Upper lobe of right lung (tissue), 1 donor: ENCODE data around the gene PDGFA. TPM values are rescaled to one million over a fixed set of nuclear protein-coding genes. Genes with fewer than 3 reads are reported as not detected.

Source experiments
- ATAC-seq: fragments of 200-7000 bp; cut with Tn5 transposase; one replicate; pipeline ENCODE4 v1.9.1; 2020; ENCODE audit warnings: mild to moderate bottlenecking, moderate library complexity
- DNase-seq: peaks from one replicate; pipeline ENCODE4 v3.0.0-alpha.2; 2020
- H3K27ac ChIP-seq: fragments of 200-600 bp; one replicate; pipeline ENCODE4 v1.8.0; 2022
- H3K27me3 ChIP-seq: fragments of 200-600 bp; one replicate; pipeline ENCODE4 v1.8.0; 2022; ENCODE audit warnings: mild to moderate bottlenecking
- H3K36me3 ChIP-seq: fragments of 200-600 bp; one replicate; pipeline ENCODE4 v1.8.0; 2022
- H3K4me1 ChIP-seq: fragments of 200-600 bp; one replicate; pipeline ENCODE4 v1.8.0; 2022
- H3K4me3 ChIP-seq: fragments of 200-600 bp; one replicate; pipeline ENCODE4 v1.8.0; 2022; ENCODE audit warnings: mild to moderate bottlenecking
- H3K9me3 ChIP-seq: fragments of 200-600 bp; one replicate; pipeline ENCODE4 v1.8.0; 2022
- intact Hi-C: fragments of 100-400 bp; cut with DNase I; formaldehyde crosslinking; loops from one replicate; pipeline ENCODE4 v1.11.0; 2022
- total RNA-seq: library from RNA; stranded (reverse); fragmentation: NEBNext Ultra II Directional; extraction: Animal tissue kit (Norgen Biotek cat#: 25700); gene quantifications from one replicate; pipeline ENCODE4 v1.2.1, GENCODE V29; 2021
- TF ChIP-seq, protein P1 (sequence below): fragments of 200-600 bp; IDR thresholded peaks from one replicate; pipeline ENCODE4 v1.8.0; 2022; ENCODE audit warnings: antibody characterized with exemption
- donor health status: DM: no; HTN: yes; CAD: no; lungs with severe emphysema.

PDGFA gene
- total RNA-seq, 1 donor from 2014 or later = 57.1 TPM

DNA sequence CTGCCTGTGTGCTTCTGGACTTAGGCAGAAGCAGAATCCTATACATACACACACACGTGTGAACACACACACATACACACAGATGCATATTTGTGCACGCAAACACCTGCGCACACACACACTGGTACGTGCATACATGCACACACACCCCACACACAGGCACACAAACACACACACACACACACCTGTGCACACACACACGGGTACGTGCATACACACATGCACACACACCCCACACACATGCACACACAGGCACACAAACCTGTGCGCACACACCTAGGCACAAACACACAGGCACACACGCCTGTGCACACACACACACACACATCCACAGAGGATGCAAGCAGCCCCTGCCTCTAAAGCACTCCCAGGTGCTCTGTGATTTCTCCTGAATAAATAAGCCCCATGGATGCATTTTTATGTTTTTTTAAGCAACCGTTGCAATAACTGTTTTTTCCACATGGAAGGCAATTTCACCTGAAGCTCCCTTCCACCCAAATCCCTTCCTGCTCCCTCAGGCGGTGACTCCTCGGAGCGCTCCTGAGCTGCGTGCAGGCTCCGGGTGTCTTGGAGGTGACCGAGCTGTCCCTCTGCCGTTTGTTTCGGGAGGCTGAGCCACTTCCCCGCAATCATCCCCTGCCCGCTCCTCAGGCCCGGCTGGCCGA, 41.5 kb upstream of the PDGFA start:
- ATAC-seq (no peak), DNase-seq (no peak)
- Histone ChIP-seq H3K36me3 (no peaks in the 10 kb centered on the region), H3K9me3 (no peaks in the 10 kb centered on the region), H3K4me1 (no peaks in the 10 kb centered on the region), H3K27ac (no peak overlapping the region), H3K27me3 (no peaks in the 10 kb centered on the region), H3K4me3 (no peak overlapping the region)
- TF ChIP-seq, protein P1, sequence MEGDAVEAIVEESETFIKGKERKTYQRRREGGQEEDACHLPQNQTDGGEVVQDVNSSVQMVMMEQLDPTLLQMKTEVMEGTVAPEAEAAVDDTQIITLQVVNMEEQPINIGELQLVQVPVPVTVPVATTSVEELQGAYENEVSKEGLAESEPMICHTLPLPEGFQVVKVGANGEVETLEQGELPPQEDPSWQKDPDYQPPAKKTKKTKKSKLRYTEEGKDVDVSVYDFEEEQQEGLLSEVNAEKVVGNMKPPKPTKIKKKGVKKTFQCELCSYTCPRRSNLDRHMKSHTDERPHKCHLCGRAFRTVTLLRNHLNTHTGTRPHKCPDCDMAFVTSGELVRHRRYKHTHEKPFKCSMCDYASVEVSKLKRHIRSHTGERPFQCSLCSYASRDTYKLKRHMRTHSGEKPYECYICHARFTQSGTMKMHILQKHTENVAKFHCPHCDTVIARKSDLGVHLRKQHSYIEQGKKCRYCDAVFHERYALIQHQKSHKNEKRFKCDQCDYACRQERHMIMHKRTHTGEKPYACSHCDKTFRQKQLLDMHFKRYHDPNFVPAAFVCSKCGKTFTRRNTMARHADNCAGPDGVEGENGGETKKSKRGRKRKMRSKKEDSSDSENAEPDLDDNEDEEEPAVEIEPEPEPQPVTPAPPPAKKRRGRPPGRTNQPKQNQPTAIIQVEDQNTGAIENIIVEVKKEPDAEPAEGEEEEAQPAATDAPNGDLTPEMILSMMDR = no peak
- intact Hi-C loops = no loop called here

DNA sequence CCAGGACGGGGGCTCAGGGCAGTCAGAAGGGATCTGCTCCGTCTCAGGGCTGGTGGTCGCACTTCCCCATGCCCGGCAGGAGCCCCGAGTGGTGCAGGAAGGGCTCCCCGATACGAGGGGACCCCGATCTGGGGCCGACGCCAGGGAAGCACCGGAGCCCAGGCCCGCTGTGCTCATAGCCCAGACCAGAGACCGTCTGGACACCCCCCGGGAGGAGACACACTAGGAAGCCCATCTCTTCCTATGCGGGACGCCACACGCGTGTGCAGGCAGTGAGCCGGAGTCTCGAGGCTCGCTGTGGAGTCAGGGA, 39.7 kb upstream of the PDGFA start:
- ATAC-seq (no peak), DNase-seq (no peak)
- H3K27ac ChIP-seq = no peak overlapping the region
- no peak overlapping the region for H3K4me3 ChIP-seq
- no peaks in the 10 kb centered on the region for H3K27me3 ChIP-seq
- no peaks in the 10 kb centered on the region for H3K9me3 ChIP-seq
- intact Hi-C loops = no loop called here
- TF ChIP-seq, protein P1 = no peak
- no peaks in the 10 kb centered on the region for H3K4me1 ChIP-seq
- no peaks in the 10 kb centered on the region for H3K36me3 ChIP-seq

DNA sequence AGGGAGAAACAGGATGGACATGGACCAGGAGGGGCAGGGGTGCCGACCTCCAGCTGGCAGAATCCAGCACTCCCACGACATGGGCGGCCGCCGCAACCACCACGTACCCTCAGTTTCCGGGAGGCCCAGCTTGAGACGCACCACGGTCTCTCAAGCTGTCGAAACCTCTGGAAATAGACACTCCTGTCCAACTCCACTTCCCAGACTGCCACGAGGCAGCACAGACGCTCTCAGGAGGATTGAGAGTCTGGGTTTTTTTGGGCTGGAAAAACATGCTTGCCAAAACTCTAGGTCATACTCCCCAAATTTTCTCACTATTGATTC, 37.9 kb upstream of the PDGFA start:
- Histone ChIP-seq H3K27me3 (no peaks in the 10 kb centered on the region), H3K27ac (no peak overlapping the region), H3K4me1 (no peaks in the 10 kb centered on the region), H3K36me3 (no peaks in the 10 kb centered on the region), H3K4me3 (no peak overlapping the region), H3K9me3 (no peaks in the 10 kb centered on the region)
- DNase-seq (no peak), ATAC-seq (no peak)
- TF ChIP-seq, protein P1 = no peak
- intact Hi-C loops = no loop called here

DNA sequence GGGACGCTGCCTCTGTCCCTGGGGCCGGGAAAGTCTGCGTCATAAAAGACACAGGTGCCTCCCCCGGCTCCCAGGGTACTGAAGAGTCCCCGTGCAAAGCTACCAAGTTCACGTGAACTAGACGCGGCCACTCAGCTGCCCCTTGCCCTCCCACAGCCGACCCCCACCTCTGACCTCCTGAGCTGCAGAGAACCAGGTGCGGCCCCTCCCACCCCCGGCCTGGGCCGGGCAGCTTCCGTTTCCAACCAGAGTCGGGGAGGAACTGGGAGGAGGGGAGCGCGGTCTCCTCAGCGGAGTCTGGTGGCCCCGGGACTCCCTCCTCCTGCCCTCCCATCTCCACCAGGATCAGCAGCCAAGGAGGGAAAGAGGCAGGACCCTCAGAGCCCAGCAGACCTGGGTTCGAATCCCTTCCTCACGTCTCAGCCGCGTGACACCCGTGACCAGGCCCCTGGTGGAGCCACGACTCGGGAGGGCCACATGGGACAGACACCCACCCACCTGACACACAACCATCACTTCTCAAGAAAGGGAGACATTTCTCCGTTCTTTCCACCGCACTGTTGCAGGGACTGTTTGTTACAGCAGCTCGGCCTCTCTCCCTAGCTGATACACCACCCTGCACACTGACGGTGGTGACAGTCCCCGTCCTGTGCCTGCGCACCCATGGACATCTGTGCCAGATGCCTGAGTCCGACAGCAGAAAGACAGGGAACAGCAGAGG, 37.4 kb upstream of the PDGFA start:
- TF ChIP-seq, protein P1 = no peak
- H3K27me3 ChIP-seq = no peaks in the 10 kb centered on the region
- intact Hi-C loops = no loop called here
- H3K4me1 ChIP-seq = no peaks in the 10 kb centered on the region
- no peak overlapping the region for H3K4me3 ChIP-seq
- H3K27ac ChIP-seq = no peak overlapping the region
- DNase-seq = no peak
- H3K36me3 ChIP-seq = no peaks in the 10 kb centered on the region
- no peaks in the 10 kb centered on the region for H3K9me3 ChIP-seq
- ATAC-seq = no peak

DNA sequence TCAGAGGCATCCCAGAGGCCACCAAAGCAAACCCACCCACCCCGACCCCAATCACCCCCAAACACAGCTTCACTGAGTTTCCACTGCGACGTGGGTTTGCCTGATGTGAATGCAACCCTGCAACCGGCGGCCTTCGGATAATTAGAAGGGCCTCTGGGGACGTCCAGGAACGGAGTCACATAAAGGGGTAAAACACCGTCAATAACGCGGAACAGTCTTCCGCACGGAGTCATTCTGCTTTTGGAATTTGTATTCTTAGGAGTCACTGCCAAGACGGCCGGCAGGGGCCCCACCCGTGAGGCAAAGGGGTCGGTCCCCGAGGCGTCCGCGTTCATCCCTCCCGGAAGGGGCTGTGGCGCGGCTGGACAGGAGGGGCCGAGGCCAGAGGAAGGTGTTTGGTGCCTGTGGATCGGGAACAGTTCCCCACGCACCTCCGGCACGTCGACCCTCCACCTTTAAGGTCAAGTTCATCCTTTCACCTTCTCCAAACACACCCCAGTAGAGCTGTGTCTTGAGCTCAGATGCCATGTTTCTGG, 36.7 kb upstream of the PDGFA start:
- no peaks in the 10 kb centered on the region for H3K36me3 ChIP-seq
- DNase-seq (no peak), ATAC-seq (no peak)
- no peak overlapping the region for H3K4me3 ChIP-seq
- TF ChIP-seq, protein P1 = no peak
- no peaks in the 10 kb centered on the region for H3K4me1 ChIP-seq
- H3K27me3 ChIP-seq = no peaks in the 10 kb centered on the region
- H3K9me3 ChIP-seq = no peaks in the 10 kb centered on the region
- intact Hi-C loops = no loop called here
- H3K27ac ChIP-seq = no peak overlapping the region
